Activated CD8-positive, alpha-beta memory T cell treated with anti-CD3 and anti-CD28 coated beads, Interleukin-2, amount 50 U/mL, for 24 hours (primary cell): ENCODE results near the gene POU2AF3.
"Not testable (repeated sequence)": the region's sequence is repeated elsewhere in the genome, so short reads cannot be mapped to it uniquely, and the experiment has no call there.

Experiments used
- DNase-seq: peaks from one replicate; pipeline ENCODE4 v3.0.0-alpha.2; 2020; ENCODE audit errors: extremely low read depth

POU2AF3 gene

GRCh38 chr11:111298413-111299100 lies at the start of gene POU2AF3:
Gene POU2AF3 (plus strand): TSS chr11:111298546. CDS start chr11:111298582, 36 bp downstream.
- no peak for DNase-seq

DNA sequence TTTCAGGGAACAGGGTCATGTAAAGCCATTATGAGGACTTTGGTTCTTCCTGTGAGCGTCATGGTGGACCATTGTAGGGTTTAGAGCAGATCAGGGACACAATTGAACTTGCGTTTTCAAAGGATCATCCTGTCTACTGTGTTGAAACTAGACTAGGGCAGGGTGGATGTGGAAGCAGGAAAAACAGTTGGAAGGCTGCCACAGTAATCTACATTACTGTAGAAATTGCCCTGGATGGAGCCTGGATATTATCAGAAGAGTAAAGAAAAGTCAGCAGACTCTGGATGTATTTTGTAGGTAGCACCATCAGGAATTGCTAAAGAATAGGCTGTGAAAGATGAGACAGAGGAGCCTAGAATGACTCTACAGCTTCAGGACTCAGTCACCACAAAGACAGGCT lies 47.4 kb upstream of the POU2AF3 start:
- no peak for DNase-seq

GRCh38 chr11:111253131-111253530 lies 45.2 kb upstream of the POU2AF3 start:
- DNase-seq: no peak

DNA sequence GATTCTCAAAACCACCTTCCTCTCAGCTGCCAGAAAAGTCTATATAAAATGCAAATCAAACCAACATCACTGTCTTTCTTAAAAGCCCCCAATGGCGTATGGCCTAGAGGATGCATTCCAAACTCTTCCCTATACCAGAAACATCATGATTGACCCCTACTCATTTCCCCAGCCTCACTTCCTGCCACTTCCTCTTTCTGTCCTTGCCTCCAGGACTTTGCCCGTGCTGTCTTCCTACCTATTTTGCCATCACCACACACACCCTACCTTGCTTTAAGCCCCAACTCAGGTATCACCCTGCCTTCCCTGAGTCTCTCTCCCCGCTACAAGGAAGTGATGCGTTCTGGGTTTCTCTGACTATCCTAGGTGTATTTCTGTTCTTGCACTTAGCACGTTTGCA lies 44.7 kb upstream of the POU2AF3 start:
- no peak for DNase-seq

DNA sequence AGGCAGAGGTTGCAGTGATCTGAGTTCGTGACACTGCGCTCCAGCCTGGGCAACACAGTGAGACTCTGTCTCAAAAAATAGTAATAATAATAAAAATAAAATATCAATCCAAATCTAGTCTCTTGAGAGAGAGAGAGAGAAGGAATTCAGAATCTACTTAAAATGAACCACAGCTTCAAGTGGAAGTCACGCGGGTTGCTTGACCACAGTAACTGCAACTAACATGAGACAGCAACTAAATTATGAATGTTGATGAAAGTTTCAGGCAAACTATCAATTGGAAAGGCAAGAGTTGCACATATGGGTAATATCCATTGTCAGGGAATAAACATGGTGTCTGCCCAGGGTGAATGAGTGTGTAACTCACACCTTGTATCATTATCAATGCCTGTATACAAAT lies 40.3 kb upstream of the POU2AF3 start:
- no peak for DNase-seq

DNA sequence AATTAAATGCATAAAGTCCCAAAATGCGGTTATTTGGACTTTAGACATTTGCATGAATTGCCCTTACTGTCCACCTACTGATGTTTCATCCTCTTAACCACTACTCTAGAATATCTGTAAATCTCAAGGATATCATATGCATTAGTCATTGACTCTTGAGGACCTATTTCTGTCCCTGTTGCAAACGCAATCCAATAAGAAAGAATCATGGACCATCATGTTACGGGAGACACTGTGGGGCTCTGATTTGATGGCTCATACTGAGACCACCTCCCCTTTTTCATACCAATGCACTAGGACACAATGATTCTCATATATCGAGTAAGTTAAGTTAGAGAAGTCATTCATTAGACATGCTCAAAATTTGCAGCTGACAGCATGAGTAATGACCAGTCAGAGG lies 38.5 kb upstream of the POU2AF3 start:
- DNase-seq: no peak

GRCh38 chr11:111260811-111261210 lies 37.5 kb upstream of the POU2AF3 start:
- DNase-seq: no peak

DNA sequence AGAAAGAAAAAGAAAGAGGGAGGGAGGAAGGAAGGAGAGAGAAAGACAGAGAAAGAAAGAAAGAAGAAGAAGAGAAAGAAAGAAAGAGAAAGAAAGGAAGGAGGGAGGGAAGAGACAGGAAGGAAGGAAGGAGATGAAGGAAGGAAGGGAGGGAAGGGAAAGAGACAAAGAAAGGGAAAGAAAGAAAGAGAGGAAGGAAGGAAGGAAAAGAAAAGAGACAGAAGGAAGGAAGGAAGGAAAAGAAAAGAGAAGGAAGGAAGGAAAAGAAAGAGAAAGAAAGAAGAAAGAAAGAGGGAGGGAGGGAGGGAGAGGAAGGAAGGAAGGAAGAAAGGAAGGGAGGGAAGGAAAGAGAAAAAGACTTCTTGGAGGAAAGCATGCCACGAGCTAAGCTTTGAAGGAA lies 33.7 kb upstream of the POU2AF3 start:
- no peak for DNase-seq

DNA sequence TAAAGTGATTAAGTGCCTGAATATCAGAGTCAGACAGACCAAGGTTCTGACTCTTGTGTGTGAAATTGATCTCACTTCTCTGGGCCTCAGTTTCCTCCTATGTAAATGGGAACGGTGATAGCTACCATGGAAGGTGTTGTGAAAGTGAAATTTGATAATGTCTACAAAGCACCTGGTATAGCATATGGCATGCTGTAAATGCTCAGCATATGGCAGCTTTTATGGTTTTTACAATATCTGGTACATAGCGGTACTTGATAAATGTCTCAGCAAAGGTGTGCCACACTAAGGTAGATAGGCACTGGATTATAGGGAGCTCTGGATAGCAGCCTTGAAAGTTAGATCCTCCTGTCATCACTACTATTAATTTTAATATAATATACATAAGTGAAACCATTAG lies 32.9 kb upstream of the POU2AF3 start:
- DNase-seq: no peak

- not testable (repeated sequence) for DNase-seq
Observed at GRCh38 chr11:111268303-111268702, 30.0 kb upstream of the POU2AF3 start.

GRCh38 chr11:111269146-111269868 lies 29.0 kb upstream of the POU2AF3 start:
- DNase-seq: no peak

GRCh38 chr11:111272420-111272819 lies 25.9 kb upstream of the POU2AF3 start:
- DNase-seq: no peak

DNA sequence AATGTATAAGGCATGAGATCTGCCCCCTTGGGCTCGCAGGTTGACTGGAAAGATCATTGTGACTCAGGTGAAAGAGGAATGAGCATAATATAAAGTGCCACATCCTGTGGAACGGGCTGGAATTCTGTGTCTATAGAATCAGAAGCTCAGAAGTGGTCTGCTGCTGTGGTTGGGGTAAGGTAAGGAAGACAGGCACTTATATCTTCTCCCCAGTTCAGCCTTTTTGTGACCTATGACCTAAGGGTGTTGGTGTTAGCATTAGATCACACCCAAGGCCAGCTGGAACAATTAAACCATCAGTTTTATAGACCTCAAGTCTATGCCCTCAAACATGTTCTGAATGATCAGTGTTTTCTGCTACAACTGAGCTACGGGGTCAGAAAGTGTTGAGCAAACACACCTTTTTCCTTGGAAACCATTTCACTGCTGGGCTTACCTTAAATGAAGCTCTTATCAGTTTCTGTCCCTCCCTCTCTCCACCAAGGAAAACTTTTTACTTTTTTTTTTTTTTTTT lies 15.7 kb upstream of the POU2AF3 start:
- no peak for DNase-seq

DNA sequence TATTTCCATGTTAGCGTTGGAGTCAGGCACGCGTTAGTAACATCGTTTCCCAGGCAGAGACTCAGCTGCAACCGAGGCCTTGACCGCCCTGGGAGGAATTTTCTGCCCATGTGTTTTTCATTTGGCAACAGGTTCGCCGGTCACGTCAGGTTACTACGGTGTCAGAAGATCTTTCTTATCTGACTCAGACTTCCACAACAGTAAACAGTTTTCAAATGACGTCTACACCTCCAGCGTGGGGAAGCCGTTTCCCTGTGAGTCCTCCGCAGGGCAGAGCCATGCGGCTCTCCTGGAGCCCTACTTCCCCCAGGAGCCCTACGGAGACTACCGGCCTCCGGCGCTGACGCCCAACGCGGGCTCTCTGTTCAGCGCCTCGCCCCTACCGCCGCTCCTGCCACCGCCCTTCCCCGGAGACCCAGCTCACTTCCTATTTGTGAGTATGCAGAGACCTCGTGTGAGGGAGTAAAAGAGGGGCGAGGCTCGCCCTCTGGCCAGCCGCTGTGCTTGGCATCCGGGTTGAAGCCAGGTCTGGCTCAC lies 14.3 kb upstream of the POU2AF3 start:
- no peak for DNase-seq

- DNase-seq: no peak
Observed at GRCh38 chr11:111285189-111286091, 12.9 kb upstream of the POU2AF3 start.

DNA sequence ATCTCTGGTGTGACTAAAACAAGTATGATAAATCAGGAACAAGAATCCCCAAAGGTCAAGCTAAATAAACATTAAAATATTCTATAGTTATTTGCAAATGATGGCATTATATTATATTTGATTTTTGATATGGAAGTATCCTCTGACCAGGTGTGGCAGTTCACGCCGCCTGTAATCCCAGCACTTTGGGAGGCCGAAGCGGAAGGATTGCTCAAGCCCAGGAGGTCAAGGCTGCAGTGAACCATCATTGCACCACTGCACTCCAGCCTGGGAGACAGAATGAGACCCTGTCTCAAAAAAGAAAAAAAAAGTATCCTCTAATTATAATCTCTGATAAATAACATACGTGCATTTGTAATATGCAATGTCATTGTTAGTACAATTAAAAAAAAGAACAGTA lies 6.6 kb upstream of the POU2AF3 start:
- DNase-seq: no peak

DNA sequence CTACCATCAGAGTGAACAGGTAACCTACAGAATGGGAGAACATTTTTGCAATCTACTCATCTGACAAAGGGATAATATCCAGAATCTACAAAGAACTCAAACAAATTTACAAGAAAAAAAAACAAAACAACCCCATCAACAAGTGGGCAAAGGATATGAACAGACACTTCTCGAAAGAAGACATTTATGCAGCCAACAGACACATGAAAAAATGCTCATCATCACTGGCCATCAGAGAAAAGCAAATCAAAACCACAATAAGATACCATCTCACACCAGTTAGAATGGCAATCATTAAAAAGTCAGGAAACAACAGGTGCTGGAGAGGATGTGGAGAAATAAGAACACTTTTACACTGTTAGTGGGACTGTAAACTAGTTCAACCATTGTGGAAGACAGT lies 5.9 kb upstream of the POU2AF3 start:
- not testable (repeated sequence) for DNase-seq

DNA sequence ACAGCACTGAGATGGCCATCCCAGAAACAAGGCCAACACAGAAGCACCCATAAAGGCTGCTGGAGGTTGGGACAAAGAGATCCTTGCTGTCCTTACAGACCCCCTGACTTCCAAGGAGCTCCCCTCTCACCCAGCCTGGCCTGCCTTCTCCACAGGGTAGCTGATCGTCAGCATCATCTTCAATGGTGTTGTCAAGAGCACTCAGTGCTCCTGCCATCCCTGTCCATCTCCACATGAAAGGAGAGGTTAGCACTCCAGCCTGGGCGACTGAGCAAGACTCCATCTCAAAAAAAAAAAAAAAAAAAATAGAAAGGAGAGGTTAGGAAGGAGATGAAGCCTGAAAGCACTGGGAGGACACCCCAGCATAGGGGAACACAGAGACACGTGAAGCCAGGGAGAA lies 2.1 kb upstream of the POU2AF3 start:
- no peak for DNase-seq

- no peak for DNase-seq
Observed at GRCh38 chr11:111297696-111298095, 650 bp upstream of the POU2AF3 start.

DNA sequence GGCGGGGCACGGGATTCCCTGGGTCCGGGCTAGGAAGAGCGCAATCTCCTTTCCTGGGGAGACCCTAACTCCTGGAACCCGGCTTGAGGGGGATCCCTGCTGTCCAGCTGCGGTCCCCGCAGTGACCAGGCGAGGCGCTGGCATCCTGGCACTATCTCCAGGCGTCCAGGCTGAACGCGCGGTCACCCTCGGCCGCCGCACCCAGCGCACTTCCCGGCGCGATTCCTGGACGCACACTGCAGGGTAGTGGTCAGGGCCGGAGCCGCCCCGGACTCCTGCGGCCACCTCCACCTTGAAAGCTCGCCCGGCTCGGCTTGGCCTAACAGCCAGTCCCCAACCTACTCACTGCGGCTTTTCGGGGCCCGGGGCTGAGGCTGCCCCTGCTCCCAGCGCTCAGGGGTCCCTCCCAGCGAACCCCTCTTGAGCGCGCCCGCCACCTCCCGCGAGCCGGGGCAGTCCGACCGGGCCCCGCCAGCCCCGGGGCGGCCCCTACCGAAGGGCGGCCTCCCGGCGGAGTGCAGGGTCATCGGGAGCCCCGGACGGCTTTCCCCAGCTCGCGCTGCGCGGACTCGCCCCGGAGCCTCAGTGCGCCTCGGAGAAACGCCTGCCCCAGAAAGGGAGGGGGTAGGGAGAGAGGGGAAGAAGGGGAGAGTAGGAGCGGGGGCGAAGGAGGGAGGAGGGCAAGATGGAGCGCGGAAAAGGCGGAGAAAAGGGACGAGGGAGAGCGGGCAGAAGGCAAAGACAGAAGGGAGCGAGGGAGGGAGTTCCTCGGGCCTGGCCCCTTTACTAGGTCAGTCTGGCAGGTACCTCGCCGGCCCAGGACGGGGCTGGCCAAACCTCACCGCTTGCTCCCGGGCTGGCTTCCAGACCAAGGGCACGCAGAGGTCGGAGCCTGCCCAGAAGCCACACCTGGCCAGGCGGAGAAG lies 1.0 kb downstream of the POU2AF3 start:
- DNase-seq: no peak

DNA sequence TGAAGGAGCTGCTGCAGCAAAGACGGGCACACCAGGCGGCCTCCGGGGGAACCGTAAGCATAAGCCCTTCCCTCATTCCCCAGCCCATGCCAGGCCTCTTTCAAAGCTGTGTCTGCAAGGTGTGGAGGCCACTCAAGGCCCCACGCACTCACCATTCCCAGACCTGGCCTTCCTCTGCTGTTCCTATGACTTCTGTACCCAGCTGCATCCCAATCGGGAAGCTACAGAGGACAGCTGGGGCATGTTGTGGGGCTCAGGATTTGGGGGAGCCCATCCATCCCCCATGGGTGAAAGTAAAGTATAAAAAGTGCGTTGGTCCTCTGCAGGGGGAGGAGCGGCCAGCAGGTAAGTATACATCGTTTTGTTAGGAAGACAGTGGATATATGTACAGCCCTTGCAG lies 2.2 kb downstream of the POU2AF3 start:
- DNase-seq: no peak
